ENCODE measurements around the gene TK1.

Gene TK1

DNA sequence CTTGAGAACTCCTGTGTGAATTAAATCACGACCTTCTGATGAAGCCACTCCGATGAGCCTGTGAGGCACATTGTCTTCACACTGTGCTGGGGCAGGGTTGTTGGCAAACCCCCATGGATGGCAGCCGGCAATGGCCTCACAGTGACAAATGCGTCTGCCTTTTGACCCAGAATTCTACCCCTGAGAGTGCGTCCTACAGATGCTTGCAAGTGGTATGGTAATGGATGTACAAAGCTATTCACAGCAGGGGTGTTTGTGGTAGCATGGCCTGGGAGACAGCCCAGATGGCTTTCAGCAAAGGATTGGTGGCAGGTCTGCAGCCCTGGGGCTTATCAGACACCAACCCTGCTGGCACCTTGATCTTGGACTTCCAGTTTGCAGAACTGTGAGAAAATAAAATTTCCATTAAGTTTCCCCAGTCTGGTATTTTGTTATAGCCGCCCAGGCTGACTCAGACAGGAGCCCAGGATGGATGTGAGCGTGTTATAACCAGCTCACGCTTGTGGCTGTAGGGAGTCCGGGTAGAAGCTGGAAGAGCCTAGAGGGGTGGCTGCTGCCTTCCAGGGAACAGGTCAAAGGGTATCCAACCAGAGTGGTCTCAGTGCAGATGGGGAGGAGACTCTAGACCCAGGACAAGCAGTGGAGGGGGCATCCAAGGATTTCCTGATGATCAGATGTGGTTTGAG, 10.4 kb upstream of the TK1 start:
- Histone ChIP-seq H3F3A (ENCODE audit: insufficient read depth, low read length) (no peaks in the 10 kb centered on the region), H4K20me1 (ENCODE audit: insufficient read depth, low read length) (no peaks in the 10 kb centered on the region), H3K27me3 (replicated peaks; ENCODE audit: insufficient read depth, low read length) (no peaks in the 10 kb centered on the region), H3K79me2 (ENCODE audit: low read length) (no peaks in the 10 kb centered on the region), H3K4me3 (ENCODE audit: low read length) (no peak overlapping the region), H3K27ac (ENCODE audit: low read length) (no peak overlapping the region), H2AFZ (ENCODE audit: low read length) (no peak overlapping the region), H3K9me2 (replicated peaks; ENCODE audit: insufficient read depth, low read length) (no peaks in the 10 kb centered on the region), H3K9ac (ENCODE audit: low read length) (no peak overlapping the region), H3K36me3 (replicated peaks; ENCODE audit: insufficient read depth, low read length) (no peaks in the 10 kb centered on the region), H3K9me3 (replicated peaks; ENCODE audit: insufficient read depth, low read length) (no peaks in the 10 kb centered on the region), H3K4me2 (ENCODE audit: low read depth, low read length) (no peak overlapping the region), H3K4me1 (ENCODE audit: low read length) (no peaks in the 10 kb centered on the region)
- DNase-seq = no peak
- no peak for TF ChIP-seq EZH2 (optimal IDR thresholded peaks at IDR 0.05; ENCODE audit: low read depth, low read length)
- TF ChIP-seq EZH2phosphoT487 (IDR thresholded peaks at IDR 0.05; ENCODE audit: low read length) = no peak
- TF ChIP-seq, protein P1, sequence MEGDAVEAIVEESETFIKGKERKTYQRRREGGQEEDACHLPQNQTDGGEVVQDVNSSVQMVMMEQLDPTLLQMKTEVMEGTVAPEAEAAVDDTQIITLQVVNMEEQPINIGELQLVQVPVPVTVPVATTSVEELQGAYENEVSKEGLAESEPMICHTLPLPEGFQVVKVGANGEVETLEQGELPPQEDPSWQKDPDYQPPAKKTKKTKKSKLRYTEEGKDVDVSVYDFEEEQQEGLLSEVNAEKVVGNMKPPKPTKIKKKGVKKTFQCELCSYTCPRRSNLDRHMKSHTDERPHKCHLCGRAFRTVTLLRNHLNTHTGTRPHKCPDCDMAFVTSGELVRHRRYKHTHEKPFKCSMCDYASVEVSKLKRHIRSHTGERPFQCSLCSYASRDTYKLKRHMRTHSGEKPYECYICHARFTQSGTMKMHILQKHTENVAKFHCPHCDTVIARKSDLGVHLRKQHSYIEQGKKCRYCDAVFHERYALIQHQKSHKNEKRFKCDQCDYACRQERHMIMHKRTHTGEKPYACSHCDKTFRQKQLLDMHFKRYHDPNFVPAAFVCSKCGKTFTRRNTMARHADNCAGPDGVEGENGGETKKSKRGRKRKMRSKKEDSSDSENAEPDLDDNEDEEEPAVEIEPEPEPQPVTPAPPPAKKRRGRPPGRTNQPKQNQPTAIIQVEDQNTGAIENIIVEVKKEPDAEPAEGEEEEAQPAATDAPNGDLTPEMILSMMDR (IDR thresholded peaks at IDR 0.05; ENCODE audit: low read length) = no peak

DNA sequence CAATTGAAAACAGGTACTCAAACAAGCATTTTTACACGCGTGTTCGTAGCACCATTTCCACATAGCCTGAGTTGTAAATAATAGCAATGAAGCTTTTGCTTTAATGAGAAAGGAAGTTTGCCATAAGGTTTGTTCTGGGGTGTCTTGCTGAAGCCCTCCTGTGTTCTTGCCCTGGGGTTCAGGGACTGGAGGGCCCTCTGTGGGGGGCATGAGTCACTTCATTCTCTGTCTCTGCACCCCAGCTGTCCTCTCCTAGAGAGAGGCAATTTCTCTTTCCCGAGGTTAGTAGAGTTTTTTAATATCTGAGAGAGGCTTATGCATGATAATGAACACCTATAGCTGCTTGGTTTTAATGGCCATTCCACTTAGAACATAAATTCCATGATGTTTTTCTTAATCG, 9.9 kb upstream of the TK1 start:
- Histone ChIP-seq H3K9me2 (replicated peaks; ENCODE audit: insufficient read depth, low read length) (no peaks in the 10 kb centered on the region), H3K36me3 (replicated peaks; ENCODE audit: insufficient read depth, low read length) (no peaks in the 10 kb centered on the region), H4K20me1 (ENCODE audit: insufficient read depth, low read length) (no peaks in the 10 kb centered on the region), H3F3A (ENCODE audit: insufficient read depth, low read length) (no peaks in the 10 kb centered on the region), H3K27ac (ENCODE audit: low read length) (no peak overlapping the region), H3K4me2 (ENCODE audit: low read depth, low read length) (no peak overlapping the region), H3K27me3 (replicated peaks; ENCODE audit: insufficient read depth, low read length) (no peaks in the 10 kb centered on the region), H3K9ac (ENCODE audit: low read length) (no peak overlapping the region), H2AFZ (ENCODE audit: low read length) (no peak overlapping the region), H3K79me2 (ENCODE audit: low read length) (no peaks in the 10 kb centered on the region), H3K9me3 (replicated peaks; ENCODE audit: insufficient read depth, low read length) (no peaks in the 10 kb centered on the region), H3K4me3 (ENCODE audit: low read length) (no peak overlapping the region), H3K4me1 (ENCODE audit: low read length) (no peaks in the 10 kb centered on the region)
- TF ChIP-seq, protein P1 (IDR thresholded peaks at IDR 0.05; ENCODE audit: low read length) = no peak
- TF ChIP-seq EZH2 (optimal IDR thresholded peaks at IDR 0.05; ENCODE audit: low read depth, low read length) (no peak), EZH2phosphoT487 (IDR thresholded peaks at IDR 0.05; ENCODE audit: low read length) (no peak)
- DNase-seq = no peak

DNA sequence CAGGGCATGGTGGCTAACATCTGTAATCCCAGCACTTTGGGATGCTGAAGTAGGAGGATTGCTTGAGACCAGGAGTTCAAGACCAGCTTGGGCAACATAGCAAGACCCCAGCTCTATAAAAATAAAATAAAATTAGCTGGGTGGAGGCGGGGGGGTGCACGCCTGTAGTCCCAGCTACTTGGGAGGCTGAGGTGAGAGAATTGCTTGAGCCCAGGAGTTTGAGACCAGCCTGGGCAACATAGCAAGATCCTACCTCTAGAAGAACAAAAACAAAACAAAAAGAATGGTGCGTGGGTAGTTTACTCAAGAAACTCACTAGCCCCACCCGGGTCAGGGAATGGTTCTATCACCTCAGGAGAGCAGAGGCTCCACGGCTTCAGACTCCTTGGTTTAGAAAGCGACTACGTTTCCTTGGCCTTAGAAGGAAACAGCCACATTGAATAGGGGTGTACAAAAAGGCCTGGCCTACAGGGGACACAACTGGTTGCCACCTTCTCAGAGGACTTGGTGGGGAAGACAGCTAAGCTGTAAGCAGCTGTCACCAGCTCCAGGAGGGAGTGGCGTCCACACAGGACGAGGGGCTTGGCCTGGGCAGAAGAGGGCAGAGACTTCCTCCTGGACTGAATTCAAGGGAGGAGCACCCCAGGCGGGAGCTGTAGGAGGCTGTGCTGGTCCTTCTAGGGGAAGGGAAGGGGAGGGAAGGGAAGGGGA, 716 bp downstream of the TK1 start:
- Histone ChIP-seq H3K27ac (ENCODE audit: low read length) (no peak overlapping the region), H3K9me2 (replicated peaks; ENCODE audit: insufficient read depth, low read length) (no peaks in the 10 kb centered on the region), H3K79me2 (ENCODE audit: low read length) (peaks cover 66% of the 10 kb centered on the region), H4K20me1 (ENCODE audit: insufficient read depth, low read length) (no peaks in the 10 kb centered on the region), H3K4me2 (ENCODE audit: low read depth, low read length) (peak overlapping the region; percentile 78), H2AFZ (ENCODE audit: low read length) (no peak overlapping the region), H3K36me3 (replicated peaks; ENCODE audit: insufficient read depth, low read length) (no peaks in the 10 kb centered on the region), H3F3A (ENCODE audit: insufficient read depth, low read length) (no peaks in the 10 kb centered on the region), H3K4me1 (ENCODE audit: low read length) (peaks cover 13% of the 10 kb centered on the region), H3K4me3 (ENCODE audit: low read length) (peak overlapping the region; percentile 86), H3K27me3 (replicated peaks; ENCODE audit: insufficient read depth, low read length) (no peaks in the 10 kb centered on the region), H3K9me3 (replicated peaks; ENCODE audit: insufficient read depth, low read length) (no peaks in the 10 kb centered on the region), H3K9ac (ENCODE audit: low read length) (peak overlapping the region; percentile 47; the same call in 1 of the 2 replicates)
- TF ChIP-seq EZH2 (optimal IDR thresholded peaks at IDR 0.05; ENCODE audit: low read depth, low read length) (no peak), EZH2phosphoT487 (IDR thresholded peaks at IDR 0.05; ENCODE audit: low read length) (no peak)
- TF ChIP-seq, protein P1 (IDR thresholded peaks at IDR 0.05; ENCODE audit: low read length) = no peak
- peak; percentile 29 for DNase-seq
